ENCODE data around the gene SUPT4H1. TPM values are rescaled to one million over a fixed set of nuclear protein-coding genes. Genes with fewer than 3 reads are reported as not detected.

SUPT4H1 gene
- total RNA-seq, 1 experiment from 2014 or later: 70.9 TPM

DNA sequence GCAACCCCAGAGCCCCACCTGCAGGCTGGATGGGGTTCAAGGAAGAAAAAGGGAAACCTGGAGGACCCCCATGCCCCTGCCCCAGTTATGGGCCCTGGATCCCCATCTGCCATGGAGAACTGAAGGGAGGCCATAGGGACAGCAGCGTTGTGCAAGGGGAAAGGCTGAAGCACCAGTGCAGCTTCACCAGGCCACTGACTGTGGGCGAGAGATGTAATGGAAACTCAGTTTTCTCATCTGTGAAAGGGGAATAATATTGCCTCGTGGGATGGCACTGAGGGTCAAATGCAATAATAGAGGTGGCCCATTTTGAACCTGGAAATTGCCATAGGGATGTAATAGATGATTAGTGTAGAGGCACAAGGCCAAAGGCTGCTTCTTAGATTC is 13.6 kb downstream of the SUPT4H1 start:
- H3K9me3 Mint-ChIP-seq (ENCODE audit: unreplicated experiment): no peaks in the 10 kb centered on the region
- peaks cover 15% of the 10 kb centered on the region for H3K4me1 Mint-ChIP-seq (ENCODE audit: low read depth, unreplicated experiment)
- Histone ChIP-seq H3K4me3 (ENCODE audit: low read depth, low read length) (no peak overlapping the region), H3K9me3 (no peaks in the 10 kb centered on the region), H3K36me3 (ENCODE audit: control insufficient read depth, insufficient read depth, low read length) (peaks cover under 1% of the 10 kb centered on the region), H3K27me3 (replicated peaks; ENCODE audit: control insufficient read depth, insufficient read depth, low read length) (no peaks in the 10 kb centered on the region), H3K4me1 (peaks cover 34% of the 10 kb centered on the region)
- POLR2A ChIA-PET: interaction anchor here (2.6 kb wide), 1 partner anchor 79 kb away, joined by 9 read pairs; the partner anchor contains the start of gene RNF43
- peak overlapping the region; percentile 74 for H3K27ac Mint-ChIP-seq (ENCODE audit: unreplicated experiment)
- no TSS peak for BruUV-seq (replicated peaks)
- no peak overlapping the region for H3K4me3 Mint-ChIP-seq (ENCODE audit: unreplicated experiment)
- no peak for DNase-seq
- no peaks in the 10 kb centered on the region for H3K27me3 Mint-ChIP-seq (ENCODE audit: insufficient read depth, unreplicated experiment)
- CTCF ChIA-PET: interaction anchor here (2.9 to 3.0 kb wide), 2 partner anchors 21 to 79 kb away, joined by 15 to 17 read pairs; partner anchors contain the start of gene RNF43
- H3K36me3 Mint-ChIP-seq (ENCODE audit: insufficient read depth, unreplicated experiment): peaks cover 71% of the 10 kb centered on the region
- intact Hi-C loops (cut with micrococcal nuclease; ENCODE audit: unreplicated experiment): no loop called here
- TF ChIP-seq, protein P1, sequence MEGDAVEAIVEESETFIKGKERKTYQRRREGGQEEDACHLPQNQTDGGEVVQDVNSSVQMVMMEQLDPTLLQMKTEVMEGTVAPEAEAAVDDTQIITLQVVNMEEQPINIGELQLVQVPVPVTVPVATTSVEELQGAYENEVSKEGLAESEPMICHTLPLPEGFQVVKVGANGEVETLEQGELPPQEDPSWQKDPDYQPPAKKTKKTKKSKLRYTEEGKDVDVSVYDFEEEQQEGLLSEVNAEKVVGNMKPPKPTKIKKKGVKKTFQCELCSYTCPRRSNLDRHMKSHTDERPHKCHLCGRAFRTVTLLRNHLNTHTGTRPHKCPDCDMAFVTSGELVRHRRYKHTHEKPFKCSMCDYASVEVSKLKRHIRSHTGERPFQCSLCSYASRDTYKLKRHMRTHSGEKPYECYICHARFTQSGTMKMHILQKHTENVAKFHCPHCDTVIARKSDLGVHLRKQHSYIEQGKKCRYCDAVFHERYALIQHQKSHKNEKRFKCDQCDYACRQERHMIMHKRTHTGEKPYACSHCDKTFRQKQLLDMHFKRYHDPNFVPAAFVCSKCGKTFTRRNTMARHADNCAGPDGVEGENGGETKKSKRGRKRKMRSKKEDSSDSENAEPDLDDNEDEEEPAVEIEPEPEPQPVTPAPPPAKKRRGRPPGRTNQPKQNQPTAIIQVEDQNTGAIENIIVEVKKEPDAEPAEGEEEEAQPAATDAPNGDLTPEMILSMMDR (IDR thresholded peaks at IDR 0.05; ENCODE audit: insufficient read depth in 1 of 2, low read depth in 1 of 2, low read length in 1 of 2, severe bottlenecking in 1 of 2, unreplicated experiment in 1 of 2): peak in 1 of 2 experiments; percentile 3

DNA sequence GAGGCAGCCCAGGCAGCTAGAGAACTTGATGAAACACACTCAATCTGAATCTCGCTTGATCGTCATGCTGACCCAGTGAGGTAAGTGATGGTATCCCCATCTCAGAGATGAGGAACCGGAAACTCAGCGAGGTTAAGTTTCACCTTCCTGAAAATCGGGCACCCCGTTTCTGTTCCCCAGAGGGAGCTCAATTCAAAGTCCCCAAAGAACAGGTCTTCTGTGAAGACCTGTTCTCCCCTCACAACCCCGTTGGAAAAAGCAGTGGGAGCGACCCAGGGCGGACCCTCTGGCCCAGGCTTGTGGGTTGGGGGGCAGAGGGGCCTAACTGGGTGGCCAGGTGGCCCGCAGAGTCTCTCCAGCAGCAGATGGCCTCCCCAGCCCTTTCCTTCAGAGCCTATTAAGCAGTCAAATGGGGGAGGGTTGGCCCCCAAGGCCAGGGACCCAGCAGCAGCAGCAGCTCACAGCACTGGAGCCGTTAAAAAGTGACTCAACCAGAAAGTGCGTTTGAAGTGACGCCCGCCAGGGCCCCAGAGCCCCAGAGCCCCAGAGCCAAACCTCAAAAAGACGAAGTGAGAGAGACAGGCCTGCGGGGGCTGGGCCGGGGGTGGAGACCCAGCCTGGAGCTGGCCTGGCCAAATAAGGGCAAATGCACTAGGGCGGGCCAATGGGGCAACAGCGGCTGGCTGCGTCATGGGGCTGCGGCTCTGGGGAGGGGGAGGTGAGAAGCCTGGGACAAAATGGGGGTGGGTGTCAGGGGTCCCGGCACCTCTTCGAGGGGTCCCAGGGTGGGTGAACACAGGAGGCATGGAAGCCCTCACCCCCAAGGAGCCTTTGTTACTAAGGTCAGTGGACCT is 14.2 kb downstream of the SUPT4H1 start:
- ChIA-PET POLR2A (interaction anchor here (0.5 to 2.6 kb wide), 3 partner anchors 11 to 913 kb away, joined by 3 to 9 read pairs (median 8); partner anchors contain the start of gene RNF43), CTCF (interaction anchor here (2.9 to 3.0 kb wide), 2 partner anchors 20 to 80 kb away, joined by 15 to 17 read pairs; partner anchors contain the start of gene RNF43)
- intact Hi-C loops (cut with micrococcal nuclease; ENCODE audit: unreplicated experiment): no loop called here
- H3K9me3 ChIP-seq: no peaks in the 10 kb centered on the region
- no TSS peak for BruUV-seq (replicated peaks)
- Mint-ChIP-seq H3K36me3 (ENCODE audit: insufficient read depth, unreplicated experiment) (peaks cover 69% of the 10 kb centered on the region), H3K4me1 (ENCODE audit: low read depth, unreplicated experiment) (peaks cover 15% of the 10 kb centered on the region), H3K4me3 (ENCODE audit: unreplicated experiment) (no peak overlapping the region), H3K27ac (ENCODE audit: unreplicated experiment) (peak overlapping the region; percentile 74), H3K9me3 (ENCODE audit: unreplicated experiment) (no peaks in the 10 kb centered on the region), H3K27me3 (ENCODE audit: insufficient read depth, unreplicated experiment) (no peaks in the 10 kb centered on the region)
- DNase-seq: peak; percentile 73 to 78
- H3K27me3 ChIP-seq (replicated peaks; ENCODE audit: control insufficient read depth, insufficient read depth, low read length): no peaks in the 10 kb centered on the region
- peaks cover 34% of the 10 kb centered on the region for H3K4me1 ChIP-seq
- H3K4me3 ChIP-seq (ENCODE audit: low read depth, low read length): no peak overlapping the region
- no peaks in the 10 kb centered on the region for H3K36me3 ChIP-seq (ENCODE audit: control insufficient read depth, insufficient read depth, low read length)
- TF ChIP-seq, protein P1 (IDR thresholded peaks at IDR 0.05; ENCODE audit: insufficient read depth in 1 of 2, low read depth in 1 of 2, low read length in 1 of 2, severe bottlenecking in 1 of 2, unreplicated experiment in 1 of 2): no peak

DNA sequence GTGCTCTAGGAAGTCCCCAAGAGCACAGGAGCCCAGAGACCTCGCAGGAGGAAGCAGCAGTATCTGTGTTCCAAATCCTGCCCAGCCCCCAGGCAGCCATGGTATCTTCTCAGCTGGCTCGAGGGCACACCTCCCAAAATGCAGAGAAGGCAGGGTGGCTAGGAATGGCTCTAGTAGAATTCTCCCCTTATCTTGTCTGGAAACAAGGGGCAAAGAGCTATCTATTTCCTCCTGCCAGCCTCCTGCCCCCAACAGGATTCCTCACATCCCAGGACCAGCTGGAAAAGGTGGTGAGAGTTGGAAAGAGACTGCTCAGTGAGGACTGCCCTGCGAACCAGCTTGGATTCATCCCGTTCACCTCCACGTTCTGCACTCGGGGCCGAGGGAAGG is 14.8 kb downstream of the SUPT4H1 start:
- Histone ChIP-seq H3K9me3 (no peaks in the 10 kb centered on the region), H3K36me3 (ENCODE audit: control insufficient read depth, insufficient read depth, low read length) (no peaks in the 10 kb centered on the region), H3K4me3 (ENCODE audit: low read depth, low read length) (no peak overlapping the region), H3K4me1 (peaks cover 34% of the 10 kb centered on the region), H3K27me3 (replicated peaks; ENCODE audit: control insufficient read depth, insufficient read depth, low read length) (no peaks in the 10 kb centered on the region)
- Mint-ChIP-seq H3K4me1 (ENCODE audit: low read depth, unreplicated experiment) (peaks cover 15% of the 10 kb centered on the region), H3K4me3 (ENCODE audit: unreplicated experiment) (no peak overlapping the region), H3K36me3 (ENCODE audit: insufficient read depth, unreplicated experiment) (peaks cover 67% of the 10 kb centered on the region), H3K9me3 (ENCODE audit: unreplicated experiment) (no peaks in the 10 kb centered on the region), H3K27me3 (ENCODE audit: insufficient read depth, unreplicated experiment) (no peaks in the 10 kb centered on the region), H3K27ac (ENCODE audit: unreplicated experiment) (peak overlapping the region; percentile 74)
- TF ChIP-seq, protein P1 (IDR thresholded peaks at IDR 0.05; ENCODE audit: insufficient read depth in 1 of 2, low read depth in 1 of 2, low read length in 1 of 2, severe bottlenecking in 1 of 2, unreplicated experiment in 1 of 2): no peak
- no peak for DNase-seq
- CTCF ChIA-PET: interaction anchor here (2.9 to 3.0 kb wide), 2 partner anchors 20 to 80 kb away, joined by 15 to 17 read pairs; partner anchors contain the start of gene RNF43
- intact Hi-C loops (cut with micrococcal nuclease; ENCODE audit: unreplicated experiment): no loop called here
- POLR2A ChIA-PET: interaction anchor here (0.5 to 2.6 kb wide), 3 partner anchors 11 to 913 kb away, joined by 3 to 9 read pairs (median 8); partner anchors contain the start of gene RNF43
- no TSS peak for BruUV-seq (replicated peaks)
